HG02885 (cell line): ENCODE measurements around the gene IVNS1ABP.
"Not testable (repeated sequence)": the region's sequence is repeated elsewhere in the genome, so short reads cannot be mapped to it uniquely, and the experiment has no call there.

ENCODE experiments used
- ATAC-seq: cut with Tn5 transposase; IDR thresholded peaks from one replicate; pipeline ENCODE4 v1.9.1; 2021; ENCODE audit warnings: mild to moderate bottlenecking; ENCODE audit not compliant: unreplicated experiment, poor library complexity

The IVNS1ABP gene

DNA sequence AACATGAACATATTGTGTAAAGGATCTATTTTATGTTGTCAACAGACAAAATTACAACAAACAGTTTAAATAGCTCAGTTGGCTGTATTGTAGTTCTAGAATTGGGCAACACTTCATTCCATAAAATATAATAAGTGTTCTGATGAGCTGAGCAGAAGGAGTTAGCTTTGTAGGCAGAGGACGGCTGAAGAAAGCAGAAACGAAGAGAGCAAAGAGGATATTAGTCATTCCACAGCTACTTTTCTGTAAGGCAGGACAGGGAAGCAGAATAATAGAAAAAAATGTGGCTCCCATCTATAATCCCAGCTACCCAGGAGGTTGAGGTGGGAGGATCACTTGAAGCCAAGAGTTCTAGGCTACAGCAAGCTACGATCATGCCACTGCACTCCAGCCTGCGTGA lies 20.2 kb upstream of the IVNS1ABP start:
- ATAC-seq: no peak

DNA sequence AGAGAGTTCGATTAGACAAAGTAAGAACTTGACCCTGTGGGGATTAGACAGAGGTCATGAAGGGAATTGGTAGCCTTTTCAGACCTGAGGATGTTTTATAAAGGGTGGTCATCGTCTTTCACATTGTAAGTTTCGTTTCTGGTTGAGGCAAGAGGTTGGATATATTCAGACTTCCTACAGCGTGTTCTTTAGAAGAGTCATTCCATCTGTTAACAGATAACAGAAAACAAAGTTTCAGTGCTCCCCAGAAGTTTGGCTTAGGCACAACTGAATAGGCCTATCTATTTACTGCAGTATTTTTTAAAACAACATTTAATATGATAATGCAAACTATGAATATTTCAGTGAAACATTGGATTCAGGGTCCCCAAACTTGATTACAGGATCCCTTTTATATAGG lies 17.1 kb upstream of the IVNS1ABP start:
- no peak for ATAC-seq

DNA sequence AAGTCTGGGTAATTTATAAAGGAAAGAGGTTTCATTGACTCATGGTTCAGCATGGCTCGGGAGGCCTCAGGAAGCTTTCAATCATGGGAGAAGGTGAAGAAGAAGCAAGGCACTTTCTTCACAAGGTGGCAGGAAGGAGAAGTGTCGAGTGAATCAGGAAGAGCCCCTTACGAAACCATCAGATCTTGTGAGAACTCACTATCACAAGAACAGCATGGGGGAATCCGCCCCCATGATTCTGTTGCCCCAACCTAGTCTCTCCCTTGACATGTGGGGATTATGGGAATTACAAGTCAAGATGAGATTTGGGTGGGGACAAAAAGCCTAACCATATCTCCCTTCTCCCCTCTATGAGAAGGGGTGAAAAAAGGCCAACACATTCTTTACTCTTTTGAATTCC lies 11.2 kb upstream of the IVNS1ABP start:
- ATAC-seq: no peak

DNA sequence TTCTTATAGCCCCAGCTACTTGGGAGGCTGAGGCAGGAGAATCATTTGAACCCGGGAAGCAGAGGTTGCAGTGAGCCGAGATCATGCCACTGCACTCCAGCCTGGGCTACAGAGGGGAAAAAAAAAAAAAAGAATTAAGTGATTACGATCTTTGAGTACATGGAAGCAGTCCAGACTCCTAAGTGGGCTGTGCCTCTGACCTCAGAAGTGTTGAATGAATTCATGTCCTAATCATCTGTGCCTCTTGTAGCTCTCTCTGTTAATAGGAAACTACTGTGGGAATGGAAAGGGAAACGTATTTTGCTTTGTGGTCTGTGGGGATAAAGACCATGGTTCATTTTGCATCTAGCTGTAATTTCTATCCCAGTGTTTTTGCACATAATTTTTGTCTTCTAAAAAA lies 8.4 kb upstream of the IVNS1ABP start:
- ATAC-seq: no peak

DNA sequence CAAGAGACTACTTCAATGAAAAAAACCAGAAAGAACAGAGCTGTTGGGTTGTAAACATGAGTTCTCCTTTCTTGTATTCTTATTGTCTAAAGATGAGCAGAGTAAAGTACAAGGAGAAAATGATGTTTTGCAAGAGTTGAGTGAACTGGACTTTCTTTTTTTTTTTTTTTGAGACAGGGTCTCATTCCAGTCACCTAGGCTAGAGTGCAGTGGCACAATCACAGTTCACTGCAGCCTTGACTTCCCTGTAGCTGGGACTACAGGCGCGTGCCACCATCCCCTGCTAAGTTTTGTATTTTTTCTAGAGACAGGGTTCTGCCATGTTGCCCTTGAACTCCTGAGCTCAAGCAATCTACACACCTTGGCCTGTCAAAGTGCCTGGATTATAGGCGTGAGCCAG lies 7.1 kb upstream of the IVNS1ABP start:
- no peak for ATAC-seq

DNA sequence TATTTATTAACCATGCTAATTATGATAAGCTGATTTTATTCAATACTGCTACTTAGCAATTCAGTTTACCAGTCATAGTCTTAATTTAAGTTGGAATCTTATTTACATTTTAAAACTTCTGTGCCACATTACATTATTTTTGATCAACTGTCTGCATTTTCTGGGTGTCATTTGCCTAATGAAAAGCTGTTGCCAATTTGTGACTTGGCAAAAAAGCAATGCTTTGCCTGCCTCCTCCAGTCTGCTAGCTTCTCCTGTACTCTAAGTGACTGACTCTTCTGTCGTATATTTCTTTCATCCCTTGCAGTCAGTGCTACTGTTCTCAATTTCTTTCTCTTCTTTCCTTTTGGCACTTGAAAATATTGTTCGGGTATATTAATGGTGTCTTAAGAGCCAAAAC lies 5.6 kb upstream of the IVNS1ABP start:
- ATAC-seq: no peak

DNA sequence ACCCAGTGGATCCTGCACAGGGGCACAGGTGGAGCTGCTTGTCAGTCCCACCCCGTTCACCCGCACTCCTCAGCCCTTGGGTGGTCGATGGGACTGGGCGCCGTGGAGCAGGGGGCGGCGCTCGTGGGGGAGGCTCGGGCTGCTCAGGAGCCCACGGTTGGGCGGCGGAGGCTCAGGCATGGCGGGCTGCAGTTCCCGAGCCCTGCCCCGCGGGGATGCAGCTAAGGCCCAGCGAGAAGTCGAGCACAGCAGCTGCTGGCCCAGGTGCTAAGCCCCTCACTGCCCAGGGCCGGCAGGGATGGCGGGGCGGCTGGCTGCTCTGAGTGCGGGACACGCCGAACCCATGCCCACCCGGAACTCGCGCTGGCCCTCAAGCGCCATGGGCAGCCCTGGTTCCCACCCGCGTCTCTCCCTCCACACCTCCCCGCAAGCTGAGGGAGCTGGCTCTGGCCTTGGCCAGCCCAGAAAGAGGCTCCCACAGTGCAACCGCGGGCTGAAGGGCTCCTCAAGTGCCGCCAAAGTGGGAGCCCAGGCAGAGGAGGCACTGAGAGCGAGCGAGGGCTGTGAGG lies 4.7 kb upstream of the IVNS1ABP start:
- ATAC-seq: not testable (repeated sequence)

DNA sequence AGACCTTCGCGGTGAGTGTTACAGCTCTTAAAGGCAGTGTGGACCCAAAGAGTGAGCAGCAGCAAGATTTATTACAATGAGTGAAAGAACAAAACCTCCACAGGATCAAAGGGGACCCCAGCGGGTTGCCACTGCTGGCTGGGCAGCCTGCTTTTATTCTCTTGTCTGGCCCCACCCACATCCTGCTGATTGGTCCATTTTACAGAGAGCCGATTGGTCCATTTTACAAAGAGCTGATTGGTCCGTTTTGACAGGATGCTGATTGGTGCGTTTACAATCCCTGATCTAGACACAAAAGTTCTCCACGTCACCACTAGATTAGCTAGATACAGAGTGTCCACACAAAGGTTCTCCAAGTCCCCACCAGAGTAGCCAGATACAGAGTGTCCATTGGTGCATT lies 4.1 kb upstream of the IVNS1ABP start:
- not testable (repeated sequence) for ATAC-seq

DNA sequence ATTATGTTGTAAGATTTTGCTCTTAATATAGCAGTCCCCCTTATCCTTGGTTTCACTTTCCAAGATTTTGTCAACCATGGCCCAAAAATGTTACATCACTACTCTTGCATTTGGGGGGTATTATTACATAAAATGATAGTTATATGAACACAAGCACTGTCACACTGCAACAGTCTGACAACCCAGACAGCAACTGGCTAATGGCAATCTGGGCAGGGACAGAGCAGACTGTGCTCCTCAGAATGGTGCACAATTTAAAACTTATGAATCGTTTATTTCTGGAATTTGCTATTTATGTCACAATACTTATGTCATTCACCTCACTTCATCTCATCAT lies 2.1 kb upstream of the IVNS1ABP start:
- no peak for ATAC-seq

DNA sequence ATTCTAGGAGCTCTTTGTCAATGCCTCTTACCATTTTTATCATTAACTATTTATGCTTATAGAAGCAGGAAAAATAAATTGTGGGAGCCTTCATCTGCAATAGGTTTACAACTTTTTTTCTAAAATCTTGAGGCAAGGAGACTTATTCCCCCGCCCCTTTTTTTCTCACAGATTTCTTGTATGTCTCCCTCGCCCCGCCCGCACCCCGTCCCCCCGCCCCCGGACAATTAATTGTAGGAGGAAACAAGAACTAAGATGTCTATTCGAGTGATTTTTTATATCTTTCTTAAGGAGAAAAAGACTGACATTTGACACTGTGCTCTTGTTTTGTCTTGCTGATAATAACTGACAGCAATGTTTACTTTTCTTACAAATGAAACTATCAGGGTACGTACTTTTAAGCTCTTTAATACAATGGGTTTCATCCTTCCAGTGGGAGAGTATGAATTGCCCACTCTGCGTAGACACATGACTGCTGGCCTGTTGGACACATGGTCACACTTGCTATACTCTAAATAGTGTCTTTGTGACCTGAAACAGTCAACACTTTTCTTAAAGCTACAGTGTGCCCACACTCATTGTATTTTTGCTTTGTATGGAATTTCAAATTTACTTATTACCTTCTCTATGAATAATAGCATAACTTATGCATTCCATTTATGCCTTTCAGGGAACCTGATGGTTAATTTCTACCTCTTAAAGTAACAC lies 1.5 kb upstream of the IVNS1ABP start:
- ATAC-seq: no peak

DNA sequence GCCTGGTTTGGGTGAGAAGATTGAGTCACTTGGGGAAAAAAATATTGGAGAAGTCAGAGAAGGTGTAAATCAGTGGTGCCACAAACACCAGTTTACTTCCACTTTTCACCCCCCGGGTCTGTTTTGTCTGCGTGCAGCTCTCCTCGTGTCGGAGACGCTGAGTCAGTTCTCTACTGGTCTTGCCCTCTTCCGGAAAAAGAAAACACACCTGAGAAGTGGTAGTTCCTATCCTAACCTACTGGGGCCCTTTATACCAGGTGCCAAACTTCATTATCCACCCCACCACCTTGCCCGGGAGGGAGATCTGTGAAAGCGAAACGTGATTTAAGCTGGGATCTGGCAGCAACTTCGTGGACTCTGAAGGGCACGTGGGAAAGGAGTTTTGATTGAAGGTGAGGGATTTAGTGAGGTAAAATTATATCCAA lies 855 bp upstream of the IVNS1ABP start:
- ATAC-seq: peak; percentile 33

DNA sequence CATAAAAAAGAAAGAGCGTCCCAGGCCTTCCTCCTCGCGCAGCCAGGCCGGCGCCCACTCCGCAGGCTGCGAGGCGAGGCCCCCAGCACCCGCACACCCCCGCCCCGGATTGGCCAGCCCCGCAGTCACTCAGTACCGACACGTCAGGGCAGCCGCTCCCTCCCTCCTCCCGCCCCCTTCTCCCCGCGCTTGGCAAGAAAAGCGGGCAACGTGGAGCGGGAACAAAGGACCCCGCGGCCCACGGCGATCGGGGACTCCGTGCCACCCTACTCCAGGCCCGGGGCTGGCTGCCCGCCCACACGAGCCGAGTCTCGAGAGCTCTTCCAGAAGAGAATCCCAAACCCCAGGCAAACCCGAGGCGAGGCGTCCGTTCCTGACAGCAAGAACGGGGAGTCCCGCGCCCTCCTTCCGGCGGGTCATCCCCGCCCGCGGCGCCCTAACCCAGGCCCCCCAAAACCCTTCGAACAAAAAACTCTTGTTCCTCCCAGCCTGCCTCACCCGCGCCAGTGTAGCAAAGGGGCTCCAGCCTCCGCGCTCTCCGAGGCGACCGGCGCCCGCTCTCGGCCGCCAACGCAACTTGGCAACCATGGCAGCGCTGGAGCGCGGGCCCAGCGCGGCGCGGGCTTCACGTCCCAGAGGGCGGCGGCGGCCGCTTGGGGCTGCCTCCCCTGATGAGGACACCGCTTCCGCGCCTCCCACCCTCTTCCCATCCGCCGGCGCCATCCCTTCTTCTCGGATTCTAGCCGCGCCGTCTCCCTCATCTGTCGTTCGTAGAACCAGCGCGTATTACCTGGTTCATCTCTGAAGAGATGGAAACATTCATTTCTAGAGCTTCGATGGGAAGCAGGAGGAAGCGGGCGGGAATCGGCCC lies 645 bp downstream of the IVNS1ABP start:
- ATAC-seq: peak; percentile 63

DNA sequence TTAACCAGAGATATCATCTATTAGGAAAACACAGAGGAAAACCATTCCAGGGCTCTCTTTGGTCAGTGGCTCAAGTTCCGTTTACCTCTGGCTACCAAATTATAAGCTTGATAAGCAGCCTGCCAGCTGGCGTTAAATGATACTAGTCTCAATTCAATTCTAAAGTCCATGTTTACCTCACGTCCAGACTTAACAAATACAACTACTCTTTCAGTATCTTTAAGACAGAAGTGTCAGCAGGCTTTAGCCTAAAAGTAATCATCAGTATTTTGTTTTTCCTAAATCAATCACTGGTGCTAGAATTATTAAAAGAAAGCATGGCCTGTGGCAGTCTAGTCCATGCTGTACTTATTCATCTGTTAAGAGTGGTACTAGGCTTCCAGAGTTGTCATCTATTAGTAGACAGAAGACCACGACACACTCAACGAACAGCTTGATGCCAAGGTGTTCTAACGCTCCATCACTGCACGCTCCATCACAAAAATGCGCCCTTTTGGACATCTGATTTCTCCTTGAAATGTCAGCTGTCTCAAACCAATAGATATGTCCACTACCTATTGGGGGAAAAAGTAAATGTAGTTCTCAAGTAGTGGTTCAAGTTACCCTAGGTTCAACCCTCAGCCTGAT lies 1.5 kb downstream of the IVNS1ABP start:
- peak; percentile 0 for ATAC-seq

DNA sequence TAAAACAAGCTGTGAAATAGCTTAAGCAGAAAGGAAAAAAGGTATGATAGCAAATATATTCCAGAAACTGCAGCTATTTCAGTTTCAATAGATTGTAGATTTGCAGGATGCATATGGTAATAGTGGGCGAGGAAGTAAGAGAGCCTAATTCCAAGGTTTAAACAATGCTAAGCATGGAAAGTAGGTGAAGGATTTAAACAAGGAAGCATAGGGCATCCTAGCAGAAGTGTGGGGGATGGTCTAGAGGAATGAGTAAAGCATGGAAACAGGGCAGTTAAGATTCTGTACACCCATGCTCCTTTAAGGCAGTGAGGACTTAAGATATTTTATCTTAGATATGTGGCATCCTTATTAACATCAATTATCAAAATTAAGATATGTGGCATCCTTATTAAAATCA lies 2.6 kb downstream of the IVNS1ABP start:
- no peak for ATAC-seq

DNA sequence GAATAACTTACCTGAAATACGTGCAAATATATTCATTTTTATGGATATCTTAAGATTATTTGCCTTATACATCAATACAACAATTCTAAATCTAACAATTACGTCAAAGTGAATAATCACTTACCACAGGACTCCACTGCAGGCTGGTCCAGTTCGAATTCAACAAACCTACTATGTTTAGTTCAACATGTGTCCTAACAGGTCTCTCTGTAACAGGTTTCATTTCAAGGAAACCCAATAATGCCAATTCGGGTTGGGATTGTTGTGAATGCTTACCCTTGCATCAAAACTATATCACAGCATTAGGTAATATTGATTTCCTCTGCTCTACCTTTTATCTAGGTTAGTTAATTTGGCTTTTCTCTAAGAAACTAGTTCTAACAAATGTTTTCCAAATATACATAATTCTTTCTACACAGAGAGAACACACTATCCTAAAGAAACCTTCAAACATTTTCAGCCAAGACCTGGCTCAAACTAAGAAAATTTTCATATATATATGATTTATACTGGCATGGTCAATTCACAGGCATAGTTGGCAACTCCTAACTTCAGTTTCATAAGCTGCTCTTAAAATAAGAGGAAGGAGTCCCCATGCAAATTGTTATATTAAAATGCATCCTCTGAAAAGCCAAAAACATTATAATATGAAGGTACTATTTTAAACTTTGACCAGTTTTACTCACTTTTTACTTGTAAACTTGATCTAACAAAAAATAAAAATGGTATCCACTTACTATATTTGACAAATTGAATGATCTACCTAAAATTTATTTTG lies 4.5 kb downstream of the IVNS1ABP start:
- no peak for ATAC-seq

DNA sequence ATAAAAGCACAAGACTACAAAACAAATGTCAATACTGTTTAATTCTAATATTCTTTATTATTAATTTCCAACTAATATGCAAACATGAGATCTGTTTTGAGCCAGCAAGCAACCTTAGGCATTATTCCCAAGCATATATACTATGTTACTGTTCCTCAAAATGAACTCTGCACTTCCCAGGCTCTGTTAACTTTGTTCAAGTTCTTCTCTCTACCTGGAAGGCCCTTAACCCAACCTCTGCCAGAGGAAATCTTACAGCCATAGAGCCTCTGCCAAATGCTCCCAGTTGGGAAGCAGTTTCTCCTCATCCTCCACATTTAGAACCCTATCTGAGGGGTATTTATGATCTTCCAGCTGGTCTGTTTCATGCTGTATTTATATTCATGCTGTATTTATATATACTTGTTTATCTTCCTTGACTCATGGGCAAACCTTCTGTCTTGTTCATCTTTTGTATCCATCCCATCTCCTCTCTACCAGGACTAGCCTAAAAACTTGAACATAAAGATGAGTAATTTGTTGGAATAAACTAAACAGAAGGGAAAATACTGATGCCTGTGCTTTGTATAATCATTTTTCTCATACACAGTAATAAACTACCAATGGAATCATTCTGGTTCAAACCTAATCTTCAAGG lies 5.3 kb downstream of the IVNS1ABP start:
- no peak for ATAC-seq

DNA sequence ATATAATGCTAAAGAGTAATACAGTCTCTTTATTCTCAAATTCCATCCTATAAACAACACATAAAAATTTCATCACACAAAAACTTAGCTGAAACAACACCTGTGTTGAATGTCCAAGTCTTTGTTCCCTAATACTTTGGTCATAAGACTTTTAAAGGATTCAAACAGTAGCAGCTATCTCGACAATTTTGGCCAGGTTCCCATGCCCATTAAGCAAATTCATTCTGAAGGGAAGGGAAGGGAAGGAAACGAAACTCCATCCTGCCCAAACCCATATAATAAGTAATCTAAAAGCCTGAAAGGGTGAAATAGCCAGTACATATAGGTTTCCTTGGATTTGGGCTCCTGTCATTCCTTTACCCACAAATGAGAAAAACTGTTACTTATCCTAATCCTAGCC lies 7.5 kb downstream of the IVNS1ABP start:
- ATAC-seq: no peak

DNA sequence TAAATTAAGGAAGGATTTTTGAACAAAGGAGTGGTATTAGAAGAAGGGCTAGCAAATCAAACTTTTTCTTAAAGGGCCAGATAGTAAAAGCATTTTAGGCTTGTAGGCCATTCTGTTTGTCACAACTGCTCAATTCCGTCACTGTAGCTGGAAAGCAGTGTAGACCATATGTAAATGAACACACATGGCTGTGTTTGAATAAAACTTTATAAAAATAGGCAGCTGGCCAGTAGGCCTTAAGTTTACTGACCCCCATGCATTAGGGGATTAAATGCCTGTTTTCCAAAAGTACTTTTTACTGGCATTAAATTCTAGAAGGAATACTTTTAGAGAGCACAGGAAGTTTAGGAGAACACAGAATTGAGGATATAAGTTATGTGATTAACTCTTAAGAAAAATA lies 8.9 kb downstream of the IVNS1ABP start:
- ATAC-seq: no peak

DNA sequence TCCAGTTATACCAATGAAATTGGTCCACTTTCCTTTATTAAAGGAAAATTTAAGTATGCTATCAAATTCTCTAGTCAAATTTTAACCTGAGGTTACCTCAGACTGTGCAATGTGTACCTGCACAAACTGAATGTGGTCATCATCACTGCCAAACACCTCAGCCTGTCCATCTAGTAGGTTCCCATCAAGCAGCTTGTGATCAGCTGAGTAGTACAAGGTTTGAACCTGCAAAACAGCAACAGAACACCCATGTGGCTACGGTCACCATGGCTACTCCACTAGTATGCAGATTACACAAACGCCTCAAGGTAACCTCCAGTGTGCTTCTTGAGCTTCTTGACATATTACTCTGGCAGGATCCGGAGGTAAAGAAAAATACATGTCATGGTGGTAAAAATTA lies 11.6 kb downstream of the IVNS1ABP start:
- no peak for ATAC-seq

DNA sequence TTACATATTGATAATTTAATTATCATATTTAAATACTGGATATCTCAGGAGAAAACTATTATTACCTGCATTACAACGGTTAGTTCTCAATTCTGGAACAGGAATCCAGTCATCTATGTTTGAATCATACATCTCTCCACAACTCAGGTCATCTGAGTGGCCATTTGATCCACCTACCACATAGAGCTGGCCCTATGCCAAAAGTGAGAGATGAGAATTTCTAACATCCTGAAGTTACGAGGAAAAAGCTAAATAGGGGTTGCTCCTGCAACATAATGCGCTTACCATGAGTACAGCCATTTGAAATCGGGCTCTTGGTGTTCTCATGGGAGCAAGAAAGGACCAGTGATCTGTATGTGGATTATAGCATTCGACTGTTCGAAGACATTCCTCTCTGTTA lies 16.9 kb downstream of the IVNS1ABP start:
- no peak for ATAC-seq
